MM.1S (cell line): ENCODE data around the gene ALDOA.
"Not testable (repeated sequence)": the region's sequence is repeated elsewhere in the genome, so short reads cannot be mapped to it uniquely, and the experiment has no call there.

Source experiments
- DNase-seq: peaks from one replicate; pipeline ENCODE4 v3.0.0-alpha.2; 2015
- H2AFZ ChIP-seq: fragments of 300-600 bp; sonication (generic); 2 replicates; pipeline ENCODE4 v1.6.0; 2016; ENCODE audit warnings: antibody characterized with exemption, low read length
- H3F3A ChIP-seq: fragments of 300-600 bp; sonication (generic); 2 replicates; pipeline ENCODE4 v1.6.1; 2016; ENCODE audit warnings: mild to moderate bottlenecking, antibody characterized with exemption, low read length, moderate library complexity, mixed read lengths; ENCODE audit not compliant: insufficient read depth
- H3K27ac ChIP-seq: fragments of 300-600 bp; sonication (generic); 2 replicates; pipeline ENCODE4 v1.5.1; 2016; ENCODE audit warnings: mild to moderate bottlenecking, low read length
- H3K27me3 ChIP-seq: fragments of 300-600 bp; sonication (generic); replicated peaks from 2 replicates; pipeline ENCODE4 v1.6.0; 2016; ENCODE audit warnings: low read length; ENCODE audit not compliant: insufficient read depth
- H3K36me3 ChIP-seq: fragments of 300-600 bp; sonication (generic); replicated peaks from 2 replicates; pipeline ENCODE4 v1.6.1; 2016; ENCODE audit warnings: mild to moderate bottlenecking, low read length, mixed read lengths; ENCODE audit not compliant: insufficient read depth
- H3K4me1 ChIP-seq: fragments of 300-600 bp; sonication (generic); 2 replicates; pipeline ENCODE4 v1.6.1; 2016; ENCODE audit warnings: low read length, mixed read lengths
- H3K4me2 ChIP-seq: fragments of 300-600 bp; sonication (generic); 2 replicates; pipeline ENCODE4 v1.6.0; 2016; ENCODE audit warnings: low read depth, low read length
- H3K4me3 ChIP-seq: fragments of 300-600 bp; sonication (generic); 2 replicates; pipeline ENCODE4 v1.5.1; 2016; ENCODE audit warnings: low read length, mixed read lengths
- H3K79me2 ChIP-seq: fragments of 300-600 bp; sonication (generic); 2 replicates; pipeline ENCODE4 v1.6.1; 2016; ENCODE audit warnings: mixed run types, low read length, mixed read lengths
- H3K9ac ChIP-seq: fragments of 300-600 bp; sonication (generic); 2 replicates; pipeline ENCODE4 v1.6.1; 2016; ENCODE audit warnings: low read length, mixed read lengths
- H3K9me2 ChIP-seq: fragments of 300-600 bp; sonication (generic); replicated peaks from 2 replicates; pipeline ENCODE4 v1.6.1; 2016; ENCODE audit warnings: mild to moderate bottlenecking, low read length, mixed read lengths; ENCODE audit not compliant: insufficient read depth
- H3K9me3 ChIP-seq: fragments of 300-600 bp; sonication (generic); replicated peaks from 2 replicates; pipeline ENCODE4 v1.6.1; 2016; ENCODE audit warnings: mild to moderate bottlenecking, low read length, mixed read lengths; ENCODE audit not compliant: insufficient read depth
- H4K20me1 ChIP-seq: fragments of 300-600 bp; sonication (generic); 2 replicates; pipeline ENCODE4 v1.6.1; 2016; ENCODE audit warnings: mild to moderate bottlenecking, low read length, moderate library complexity, mixed read lengths; ENCODE audit not compliant: insufficient read depth
- EZH2 ChIP-seq: fragments of 300-600 bp; sonication (generic); optimal IDR thresholded peaks from 2 replicates; pipeline ENCODE3; 2017; ENCODE audit warnings: low read depth, mild to moderate bottlenecking, antibody characterized with exemption, low read length, mixed read lengths
- EZH2phosphoT487 ChIP-seq: fragments of 300-600 bp; sonication (generic); IDR thresholded peaks from 2 replicates; pipeline ENCODE4 v1.6.1; 2018; ENCODE audit warnings: antibody characterized with exemption, low read length
- TF ChIP-seq, protein P1 (sequence below): fragments of 300-600 bp; sonication (generic); IDR thresholded peaks from 2 replicates; pipeline ENCODE4 v1.5.1; 2016; ENCODE audit warnings: antibody characterized with exemption, low read length, mixed read lengths

The ALDOA gene

GRCh38 chr16:30033270-30033669 is 32.3 kb upstream of the ALDOA start:
- no peaks in the 10 kb centered on the region for H3F3A ChIP-seq
- no peaks in the 10 kb centered on the region for H4K20me1 ChIP-seq
- peaks cover 44% of the 10 kb centered on the region for H3K27me3 ChIP-seq
- H3K9me3 ChIP-seq: no peaks in the 10 kb centered on the region
- TF ChIP-seq, protein P1, sequence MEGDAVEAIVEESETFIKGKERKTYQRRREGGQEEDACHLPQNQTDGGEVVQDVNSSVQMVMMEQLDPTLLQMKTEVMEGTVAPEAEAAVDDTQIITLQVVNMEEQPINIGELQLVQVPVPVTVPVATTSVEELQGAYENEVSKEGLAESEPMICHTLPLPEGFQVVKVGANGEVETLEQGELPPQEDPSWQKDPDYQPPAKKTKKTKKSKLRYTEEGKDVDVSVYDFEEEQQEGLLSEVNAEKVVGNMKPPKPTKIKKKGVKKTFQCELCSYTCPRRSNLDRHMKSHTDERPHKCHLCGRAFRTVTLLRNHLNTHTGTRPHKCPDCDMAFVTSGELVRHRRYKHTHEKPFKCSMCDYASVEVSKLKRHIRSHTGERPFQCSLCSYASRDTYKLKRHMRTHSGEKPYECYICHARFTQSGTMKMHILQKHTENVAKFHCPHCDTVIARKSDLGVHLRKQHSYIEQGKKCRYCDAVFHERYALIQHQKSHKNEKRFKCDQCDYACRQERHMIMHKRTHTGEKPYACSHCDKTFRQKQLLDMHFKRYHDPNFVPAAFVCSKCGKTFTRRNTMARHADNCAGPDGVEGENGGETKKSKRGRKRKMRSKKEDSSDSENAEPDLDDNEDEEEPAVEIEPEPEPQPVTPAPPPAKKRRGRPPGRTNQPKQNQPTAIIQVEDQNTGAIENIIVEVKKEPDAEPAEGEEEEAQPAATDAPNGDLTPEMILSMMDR: no peak
- no peak for TF ChIP-seq EZH2phosphoT487
- no peak for TF ChIP-seq EZH2
- no peaks in the 10 kb centered on the region for H3K36me3 ChIP-seq
- no peak overlapping the region for H3K9ac ChIP-seq
- no peaks in the 10 kb centered on the region for H3K9me2 ChIP-seq
- no peaks in the 10 kb centered on the region for H3K79me2 ChIP-seq
- H3K4me3 ChIP-seq: no peak overlapping the region
- H3K4me2 ChIP-seq: no peak overlapping the region
- no peak for DNase-seq
- H3K4me1 ChIP-seq: no peaks in the 10 kb centered on the region
- no peak overlapping the region for H3K27ac ChIP-seq
- H2AFZ ChIP-seq: no peak overlapping the region

DNA sequence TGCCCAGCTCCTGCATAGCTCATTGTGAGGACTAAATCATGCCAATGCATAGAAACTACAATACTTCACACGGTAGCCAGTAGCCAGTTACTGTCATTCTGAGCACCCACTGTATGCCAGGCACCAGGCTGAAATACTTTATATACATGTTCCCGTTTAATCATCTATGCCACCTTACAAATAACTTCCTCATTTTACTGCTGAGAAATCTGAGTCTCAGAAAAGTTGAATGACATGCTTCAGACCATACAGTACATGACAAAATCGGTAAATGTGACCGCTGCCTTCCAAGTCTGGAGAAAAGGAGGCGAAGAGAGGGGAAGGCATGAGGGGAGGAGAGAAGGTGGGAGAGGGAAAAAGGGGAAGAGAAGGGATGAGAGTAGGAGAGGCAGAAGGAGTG is 25.3 kb upstream of the ALDOA start:
- H3K9ac ChIP-seq: no peak overlapping the region
- H2AFZ ChIP-seq: no peak overlapping the region
- H3K27ac ChIP-seq: no peak overlapping the region
- H4K20me1 ChIP-seq: no peaks in the 10 kb centered on the region
- no peaks in the 10 kb centered on the region for H3K4me1 ChIP-seq
- H3K9me3 ChIP-seq: no peaks in the 10 kb centered on the region
- TF ChIP-seq EZH2phosphoT487: no peak
- no peaks in the 10 kb centered on the region for H3K9me2 ChIP-seq
- no peak overlapping the region for H3K4me2 ChIP-seq
- no peak for DNase-seq
- no peaks in the 10 kb centered on the region for H3F3A ChIP-seq
- no peak overlapping the region for H3K4me3 ChIP-seq
- H3K79me2 ChIP-seq: no peaks in the 10 kb centered on the region
- no peaks in the 10 kb centered on the region for H3K27me3 ChIP-seq
- no peaks in the 10 kb centered on the region for H3K36me3 ChIP-seq

- H3F3A ChIP-seq, H3K79me2 ChIP-seq, H3K9ac ChIP-seq, H3K9me2 ChIP-seq, H3K27me3 ChIP-seq, H3K36me3 ChIP-seq, H4K20me1 ChIP-seq, H3K4me1 ChIP-seq, H3K4me3 ChIP-seq, H3K9me3 ChIP-seq, H2AFZ ChIP-seq, DNase-seq, H3K4me2 ChIP-seq, H3K27ac ChIP-seq: not testable (repeated sequence)
Measured at GRCh38 chr16:30040690-30041089, 24.9 kb upstream of the ALDOA start.

DNA sequence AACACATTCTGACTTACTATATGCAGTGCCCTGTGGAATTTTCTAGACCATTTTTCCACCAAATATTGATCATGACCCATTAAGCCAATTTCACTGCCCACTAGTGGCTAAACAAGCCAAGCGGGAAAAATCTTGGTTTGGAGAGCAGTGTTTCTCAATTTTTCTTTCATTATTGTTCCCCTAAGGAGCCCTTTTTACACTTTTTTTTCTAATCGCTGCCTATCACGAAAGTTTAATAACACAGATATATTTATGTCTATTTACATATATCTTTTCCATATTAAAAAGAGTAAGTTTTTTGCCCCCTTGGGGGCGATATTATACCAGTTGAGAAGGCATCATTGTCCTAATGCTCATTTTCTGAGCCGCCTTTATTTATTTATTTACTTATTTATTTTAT is 23.7 kb upstream of the ALDOA start:
- H3K79me2 ChIP-seq: no peaks in the 10 kb centered on the region
- H3K27me3 ChIP-seq: no peaks in the 10 kb centered on the region
- H3K4me3 ChIP-seq: no peak overlapping the region
- no peaks in the 10 kb centered on the region for H3K9me3 ChIP-seq
- no peaks in the 10 kb centered on the region for H3K4me1 ChIP-seq
- H4K20me1 ChIP-seq: no peaks in the 10 kb centered on the region
- H3K27ac ChIP-seq: no peak overlapping the region
- no peak overlapping the region for H3K4me2 ChIP-seq
- peak; percentile 49 for DNase-seq
- no peaks in the 10 kb centered on the region for H3F3A ChIP-seq
- H3K36me3 ChIP-seq: no peaks in the 10 kb centered on the region
- no peaks in the 10 kb centered on the region for H3K9me2 ChIP-seq
- no peak overlapping the region for H3K9ac ChIP-seq
- H2AFZ ChIP-seq: no peak overlapping the region
- TF ChIP-seq EZH2phosphoT487: no peak
- TF ChIP-seq, protein P1: peak; percentile 32
